ENCODE measurements around the gene NBPF20.
"Not testable (repeated sequence)": the region's sequence is repeated elsewhere in the genome, so short reads cannot be mapped to it uniquely, and the experiment has no call there.

Gene NBPF20

GRCh38 chr1:145425436-145426029 lies at the start of gene NBPF20:
Gene NBPF20, minus strand, starts transcription at chr1:145425603. Its CDS starts 20,331 bp downstream, at chr1:145405272.
- DNase-seq: peak; percentile 71

DNA sequence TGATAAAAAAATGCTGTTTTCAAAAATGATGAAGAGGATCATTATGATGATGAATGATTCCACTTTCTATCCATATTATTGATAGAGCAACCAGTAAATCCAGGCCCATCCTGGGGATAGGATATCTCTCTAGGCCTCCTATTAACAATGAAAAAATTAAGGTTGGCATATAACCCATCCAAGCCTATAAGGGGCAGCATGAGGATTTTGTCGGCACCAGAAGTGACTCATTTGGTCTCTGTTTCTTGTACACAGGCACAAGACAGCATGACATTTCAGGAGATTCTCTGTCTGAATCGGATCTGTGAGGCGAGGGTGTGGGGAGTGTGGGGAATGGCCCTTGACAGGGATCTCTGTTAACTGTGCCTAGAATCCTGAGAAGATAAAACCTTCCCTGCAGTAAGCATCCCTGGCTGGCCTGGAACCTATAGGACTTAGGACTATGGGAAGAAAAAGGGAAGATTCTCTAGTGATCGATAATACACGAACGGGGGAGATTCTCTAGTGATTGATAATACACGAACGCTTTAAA lies 49.5 kb upstream of the NBPF20 start:
- DNase-seq: not testable (repeated sequence)

- DNase-seq: not testable (repeated sequence)
Observed at GRCh38 chr1:145472731-145473130, 47.3 kb upstream of the NBPF20 start.

- DNase-seq: not testable (repeated sequence)
Observed at GRCh38 chr1:145471365-145471764, 46.0 kb upstream of the NBPF20 start.

DNA sequence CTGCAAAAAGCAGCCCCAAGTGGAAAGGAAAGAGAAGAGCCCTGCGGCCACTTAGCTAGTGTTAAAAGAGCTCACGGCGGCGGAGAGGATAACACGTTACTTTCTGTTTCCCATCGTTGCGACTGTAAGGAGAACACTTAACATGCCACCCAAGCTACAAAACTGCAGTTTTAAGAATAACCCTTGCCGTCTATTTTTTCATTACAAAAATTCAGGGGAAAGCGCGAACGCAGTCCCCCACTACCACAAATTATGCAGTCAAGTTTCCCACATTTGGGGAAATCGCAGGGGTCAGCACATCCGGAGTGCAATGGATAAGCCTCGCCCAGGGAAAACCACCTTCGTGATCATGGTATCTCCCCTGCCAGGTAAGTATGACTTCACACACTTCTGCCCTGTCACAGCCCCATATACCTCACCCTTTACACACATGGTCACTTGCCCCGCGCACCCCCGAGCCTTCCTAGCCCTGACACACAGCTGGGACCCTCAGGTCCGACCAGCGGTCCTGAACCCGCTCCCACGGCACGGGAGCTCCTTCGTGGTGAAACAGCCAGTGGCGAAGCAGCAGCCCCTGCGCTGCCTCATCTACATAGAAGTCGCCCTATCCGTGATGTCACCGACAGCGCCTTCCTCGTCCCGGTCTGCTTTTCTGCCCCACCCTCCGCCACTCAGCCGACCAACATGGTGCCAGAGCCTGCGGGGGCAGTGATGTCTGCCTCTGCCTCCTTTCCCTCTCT lies 40.2 kb upstream of the NBPF20 start:
- DNase-seq: peak; percentile 69

- DNase-seq: not testable (repeated sequence)
Observed at GRCh38 chr1:145464708-145465336, 39.4 kb upstream of the NBPF20 start.

- not testable (repeated sequence) for DNase-seq
Observed at GRCh38 chr1:145464017-145464416, 38.6 kb upstream of the NBPF20 start.

DNA sequence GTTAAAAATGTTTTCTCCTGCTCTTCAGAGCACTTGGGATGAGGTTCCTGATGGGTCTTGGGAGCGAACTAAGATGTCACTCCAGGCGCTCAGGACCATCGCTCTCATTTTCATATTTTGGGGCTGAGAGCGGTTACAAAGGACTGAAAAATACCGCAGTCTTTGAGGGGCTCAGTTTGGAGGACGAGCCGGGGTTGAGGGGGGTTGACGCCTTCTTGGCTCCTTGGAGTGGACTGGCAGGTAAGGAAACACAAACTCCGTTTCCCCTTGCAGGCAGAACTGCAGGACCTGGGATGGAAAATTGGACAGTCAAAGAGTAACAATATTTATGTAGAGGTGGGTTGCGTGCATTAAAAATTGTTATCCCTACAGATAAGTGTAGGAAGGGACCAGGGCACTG lies 35.3 kb upstream of the NBPF20 start:
- DNase-seq: not testable (repeated sequence)

- DNase-seq: not testable (repeated sequence)
Observed at GRCh38 chr1:145460048-145460447, 34.6 kb upstream of the NBPF20 start.

DNA sequence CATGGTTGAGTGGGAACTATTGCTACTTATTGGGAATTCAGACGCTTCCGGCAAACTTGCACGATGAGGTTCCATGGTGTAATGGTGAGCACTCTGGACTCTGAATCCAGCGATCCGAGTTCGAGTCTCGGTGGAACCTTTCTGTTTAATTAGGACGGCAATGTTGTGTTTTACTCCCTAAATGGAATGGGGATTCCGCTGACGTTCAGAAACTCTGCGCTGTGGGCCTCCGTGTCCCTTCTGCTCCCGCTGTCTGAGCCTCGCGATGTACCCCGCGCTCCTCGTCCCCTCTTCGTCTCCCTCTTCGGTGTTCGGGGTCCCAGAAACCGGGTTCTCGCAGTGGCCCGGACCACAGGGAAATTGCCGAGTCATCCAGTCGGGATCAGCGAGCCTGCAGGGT lies 34.2 kb upstream of the NBPF20 start:
- not testable (repeated sequence) for DNase-seq

DNA sequence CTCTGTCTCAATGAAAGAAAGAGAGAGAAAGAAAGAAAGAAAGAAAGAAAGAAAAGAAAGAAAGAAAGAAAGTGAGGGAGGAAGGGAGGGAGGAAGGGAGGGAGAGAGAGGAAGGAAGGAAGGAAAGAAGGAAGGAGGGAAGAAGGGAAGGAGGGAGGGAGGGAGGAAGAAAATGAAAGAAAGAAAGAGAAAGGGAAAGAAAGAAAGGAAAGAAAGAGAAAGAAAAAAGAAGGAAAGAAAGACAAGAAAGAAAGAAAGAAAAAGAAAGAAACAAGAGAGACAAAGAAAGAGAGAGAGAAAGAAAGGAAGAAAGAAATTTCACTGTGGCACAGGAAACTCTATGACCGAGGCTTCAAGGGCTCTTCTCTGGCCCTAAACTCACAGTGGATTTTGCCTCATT lies 33.7 kb upstream of the NBPF20 start:
- not testable (repeated sequence) for DNase-seq

GRCh38 chr1:145454824-145455177 lies 29.4 kb upstream of the NBPF20 start:
- not testable (repeated sequence) for DNase-seq

DNA sequence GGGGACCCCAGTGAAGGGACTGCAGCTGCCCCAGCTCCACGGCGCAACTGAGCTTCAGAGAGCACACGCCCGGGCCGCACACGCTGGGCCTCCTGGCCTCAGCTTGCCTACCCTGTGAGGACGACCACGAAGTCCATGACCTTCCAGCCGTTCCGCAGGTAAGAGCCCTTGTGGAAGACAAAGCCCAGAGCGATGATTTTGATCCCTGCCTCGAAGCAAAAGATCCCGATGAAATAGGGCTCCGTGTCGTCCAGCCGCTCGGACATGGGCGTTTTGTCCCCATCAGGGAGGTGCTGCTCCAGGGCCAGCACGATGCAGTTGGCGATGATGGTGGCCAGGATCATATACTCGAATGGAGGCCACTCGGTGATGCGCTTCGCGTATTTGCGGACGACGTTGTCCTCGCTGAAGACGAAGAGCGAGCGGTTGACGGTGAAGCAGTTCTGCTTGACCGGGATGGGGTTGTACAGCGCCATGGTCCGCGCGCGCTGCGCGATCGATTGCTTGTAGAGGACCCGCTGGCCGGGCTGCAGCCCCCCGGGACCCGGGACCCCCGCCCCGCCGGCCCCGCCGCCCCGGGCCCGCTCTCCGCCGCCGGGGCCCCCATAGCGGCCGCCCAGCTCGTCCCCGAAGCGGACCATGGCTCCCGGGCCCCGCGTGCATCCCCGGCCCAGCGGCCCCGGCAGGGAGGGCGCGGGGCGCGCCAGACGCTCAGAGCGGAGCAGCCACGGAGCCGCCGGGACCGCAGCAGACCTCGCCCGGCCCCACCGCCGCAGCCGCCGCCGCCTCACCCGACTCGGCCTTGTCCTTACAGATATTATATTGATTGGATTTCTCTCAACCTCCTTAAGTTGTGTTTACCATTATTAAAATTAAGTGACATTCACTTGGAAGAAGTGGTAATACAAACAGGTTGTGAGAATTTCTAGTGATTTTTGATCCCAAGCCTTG lies 28.7 kb upstream of the NBPF20 start:
- not testable (repeated sequence) for DNase-seq

DNA sequence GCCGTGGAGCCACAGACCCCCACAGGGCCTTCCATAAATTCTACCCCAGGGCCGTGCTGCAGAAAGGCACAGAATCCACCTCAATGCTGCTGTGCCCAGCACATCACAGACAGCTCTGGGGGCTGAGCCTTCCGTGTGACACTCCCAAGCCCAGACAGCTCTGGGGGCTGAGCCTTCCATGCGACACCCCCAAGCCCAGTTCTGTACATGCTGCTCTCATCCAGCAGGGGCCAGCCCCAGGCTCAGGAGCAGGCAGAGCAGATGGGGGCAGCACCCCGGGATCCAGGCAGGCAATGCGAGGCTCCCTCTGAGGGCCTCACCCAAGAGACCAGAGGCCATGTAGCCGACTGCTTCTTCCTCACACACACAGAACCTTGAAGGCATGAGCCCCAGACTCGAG lies 27.1 kb upstream of the NBPF20 start:
- not testable (repeated sequence) for DNase-seq

GRCh38 chr1:145451914-145452313 lies 26.5 kb upstream of the NBPF20 start:
- peak; percentile 28 for DNase-seq

GRCh38 chr1:145445219-145445618 lies 19.8 kb upstream of the NBPF20 start:
- not testable (repeated sequence) for DNase-seq

DNA sequence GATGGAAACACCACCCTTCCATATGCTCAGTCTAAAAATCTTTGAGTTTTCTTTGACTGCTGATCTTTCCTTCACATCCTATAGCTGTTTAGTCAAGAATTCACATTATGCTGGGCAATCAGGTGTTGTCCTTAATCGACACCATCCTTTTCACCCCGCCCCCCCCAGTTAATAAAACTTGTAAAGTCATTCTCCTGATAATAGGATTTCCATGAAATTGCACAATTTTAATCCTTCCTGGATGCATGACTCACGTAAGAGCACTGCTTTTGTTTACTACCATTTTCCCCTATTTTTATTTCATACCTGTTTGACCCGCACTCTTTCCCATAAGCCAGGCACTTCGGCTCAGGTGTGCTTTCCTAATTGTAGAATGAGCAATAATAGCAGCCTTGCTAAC lies 16.9 kb upstream of the NBPF20 start:
- not testable (repeated sequence) for DNase-seq

DNA sequence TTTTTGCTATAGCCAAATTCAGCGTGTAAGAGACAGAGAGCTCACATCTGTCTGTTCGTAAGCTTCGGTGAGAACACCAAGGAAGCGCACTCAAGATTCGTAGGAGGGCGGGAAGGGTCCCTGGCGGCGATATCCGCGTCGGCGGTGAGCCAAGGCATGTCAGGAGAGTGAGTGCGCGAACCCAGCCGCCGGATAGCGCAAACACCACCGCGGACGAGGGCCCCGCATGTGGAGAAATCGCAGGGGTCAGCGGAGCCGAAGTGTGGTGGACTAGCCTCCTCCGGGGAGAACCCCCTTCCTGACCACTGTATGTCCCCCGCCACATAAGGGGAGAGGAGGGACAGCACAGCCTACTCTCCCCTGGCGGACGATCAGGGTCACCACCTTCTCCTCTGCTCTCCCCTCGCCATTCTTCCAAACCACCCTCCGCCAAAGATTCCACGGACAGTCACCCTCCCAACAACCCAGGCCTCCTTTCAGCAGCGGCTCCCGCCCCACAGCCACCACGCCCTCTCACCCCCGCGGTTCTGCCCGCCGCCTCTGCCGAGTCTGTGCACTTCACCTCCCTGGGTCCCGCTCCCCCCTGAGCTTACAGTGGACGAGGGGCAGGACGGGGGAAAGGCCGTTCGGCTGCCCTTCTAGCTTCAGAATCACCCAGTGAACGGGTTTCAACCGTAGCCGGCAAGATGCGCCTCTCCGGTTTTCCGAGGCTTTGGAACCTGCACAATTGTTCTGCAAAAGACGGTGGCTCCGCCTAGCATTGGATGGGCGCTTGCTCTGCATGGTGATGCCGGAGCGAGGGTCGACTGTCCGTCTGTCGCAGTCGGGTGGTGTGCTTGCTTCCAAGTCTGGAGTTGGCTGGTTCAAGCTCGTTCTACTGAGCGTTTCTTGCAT lies 6.2 kb upstream of the NBPF20 start:
- not testable (repeated sequence) for DNase-seq

GRCh38 chr1:145430830-145431229 lies 5.4 kb upstream of the NBPF20 start:
- not testable (repeated sequence) for DNase-seq

- DNase-seq: not testable (repeated sequence)
Observed at GRCh38 chr1:145429329-145429728, 3.9 kb upstream of the NBPF20 start.

All from OCI-M1 (cell line).